ENCODE measurements around the gene BRMS1. TPM values are rescaled to one million over a fixed set of nuclear protein-coding genes. Genes with fewer than 3 reads are reported as not detected.
"Not testable (repeated sequence)": the region's sequence is repeated elsewhere in the genome, so short reads cannot be mapped to it uniquely, and the experiment has no call there.

Gene BRMS1
- total and polyA plus RNA-seq, 2 experiments from 2014 or later = 59.1 to 61.7 TPM

GRCh38 chr11:66359662-66360087, 14.8 kb upstream of the BRMS1 start (continued):
- TF ChIP-seq ZNF462 (CRISPR knock-in tag; IDR thresholded peaks at IDR 0.05) = no peak

- not testable (repeated sequence) for H3K36me3 ChIP-seq (ENCODE audit: insufficient read depth); H2AFZ ChIP-seq; H3K9me3 Mint-ChIP-seq; H3K4me3 Mint-ChIP-seq; H3K79me2 ChIP-seq (replicated peaks; ENCODE audit: insufficient read depth); H3K27ac Mint-ChIP-seq; H3K27ac ChIP-seq (ENCODE audit: low read depth); H3K9me2 ChIP-seq (ENCODE audit: insufficient read depth); H3K4me3 ChIP-seq; DNase-seq (ENCODE audit: low spot score); H3K27me3 ChIP-seq (ENCODE audit: insufficient read depth); H3K4me2 ChIP-seq; ATAC-seq; H3K4me1 ChIP-seq (ENCODE audit: insufficient read depth); H4K20me1 ChIP-seq (replicated peaks; ENCODE audit: insufficient read depth)
- Mint-ChIP-seq H3K36me3 (ENCODE audit: low read depth) (peaks cover 13% of the 10 kb centered on the region), H3K4me1 (peaks cover 11% of the 10 kb centered on the region), H3K27me3 (ENCODE audit: insufficient read depth, low read depth, poor library complexity) (peaks cover 18% of the 10 kb centered on the region)
- H3F3A ChIP-seq (replicated peaks; ENCODE audit: low read depth) = peaks cover 14% of the 10 kb centered on the region
Measured at GRCh38 chr11:66350560-66351235, 5.8 kb upstream of the BRMS1 start.

GRCh38 chr11:66349084-66349386, 4.1 kb upstream of the BRMS1 start:
- peaks cover 6% of the 10 kb centered on the region for H3K79me2 ChIP-seq (replicated peaks; ENCODE audit: insufficient read depth)
- no peak overlapping the region for H2AFZ ChIP-seq
- Mint-ChIP-seq H3K27me3 (ENCODE audit: insufficient read depth, low read depth, poor library complexity) (peaks cover 25% of the 10 kb centered on the region), H3K4me1 (peaks cover 20% of the 10 kb centered on the region), H3K36me3 (ENCODE audit: low read depth) (peaks cover 13% of the 10 kb centered on the region), H3K4me3 (peak overlapping the region; percentile 92; the same call in 1 of the 3 replicates), H3K9me3 (peaks cover 5% of the 10 kb centered on the region; the same call in 2 of the 3 replicates), H3K27ac (no peak overlapping the region)
- DNase-seq (ENCODE audit: low spot score) = no peak
- H4K20me1 ChIP-seq (replicated peaks; ENCODE audit: insufficient read depth) = 0 out of 2 replicates have a peak, but pooled peaks cover 3% of the 10 kb centered on the region
- peak overlapping the region; percentile 82 for H3K4me2 ChIP-seq
- ATAC-seq = no peak
- peaks cover 8% of the 10 kb centered on the region; the same call in 1 of the 2 replicates for H3K27me3 ChIP-seq (ENCODE audit: insufficient read depth)
- H3K36me3 ChIP-seq (ENCODE audit: insufficient read depth) = no peaks in the 10 kb centered on the region; the same call in 1 of the 2 replicates
- peak overlapping the region; percentile 82 for H3K4me3 ChIP-seq
- H3K4me1 ChIP-seq (ENCODE audit: insufficient read depth) = peaks cover 12% of the 10 kb centered on the region
- H3K27ac ChIP-seq (ENCODE audit: low read depth) = no peak overlapping the region
- peaks cover 25% of the 10 kb centered on the region for H3F3A ChIP-seq (replicated peaks; ENCODE audit: low read depth)
- no peaks in the 10 kb centered on the region for H3K9me2 ChIP-seq (ENCODE audit: insufficient read depth)
- TF ChIP-seq POLR2AphosphoS5 (IDR thresholded peaks at IDR 0.05; ENCODE audit: low read depth) (no peak), ETS1 (IDR thresholded peaks at IDR 0.05) (no peak), EZH2phosphoT487 (IDR thresholded peaks at IDR 0.05; ENCODE audit: unreplicated experiment) (no peak), STAT1 (IDR thresholded peaks at IDR 0.05; ENCODE audit: unreplicated experiment) (no peak), REST (IDR thresholded peaks at IDR 0.05; ENCODE audit: unreplicated experiment) (no peak), EZH2 (IDR thresholded peaks at IDR 0.05; ENCODE audit: low read depth, unreplicated experiment) (no peak), ZNF114 (CRISPR knock-in tag; IDR thresholded peaks at IDR 0.05) (no peak)

Measured in GM23338 (cell line).